ENCODE data around the gene MTA3. TPM values are rescaled to one million over a fixed set of nuclear protein-coding genes. Genes with fewer than 3 reads are reported as not detected.

The MTA3 gene
- total and polyA plus RNA-seq, 2 donors (not counting 3 experiments of a cell fraction or from before 2014, with no cell fraction given): 36.3 to 53.3 TPM

GRCh38 chr2:42673989-42674579 is 105.7 kb downstream of the MTA3 start:
- Histone ChIP-seq H3K36me3 (ENCODE audit: control insufficient read depth in 2 of 2, extremely low read depth in 1 of 2, insufficient read depth in 2 of 2, low read length in 2 of 2) (no peaks in the 10 kb centered on the region), H2AFZ (ENCODE audit: low read depth, low read length) (no peak overlapping the region), H3K9me3 (replicated peaks; ENCODE audit: control insufficient read depth, insufficient read depth, low read length) (no peaks in the 10 kb centered on the region), H3K4me1 (ENCODE audit: control insufficient read depth, extremely low read depth, insufficient read depth, low read length) (no peaks in the 10 kb centered on the region), H3K27me3 (ENCODE audit: control insufficient read depth in 2 of 2, insufficient read depth in 2 of 2, low read length in 2 of 2) (no peaks in the 10 kb centered on the region), H4K20me1 (replicated peaks; ENCODE audit: control insufficient read depth, extremely low read depth, insufficient read depth, low read length) (no peaks in the 10 kb centered on the region), H3K4me3 (replicated peaks in 1 of 3; ENCODE audit: insufficient read depth in 1 of 3, low read depth in 1 of 3, low read length in 3 of 3) (no peak overlapping the region), H3K27ac (ENCODE audit: insufficient read depth, low read depth, low read length) (no peak overlapping the region), H3K4me2 (ENCODE audit: insufficient read depth, low read length) (no peak overlapping the region), H3K79me2 (ENCODE audit: control insufficient read depth, insufficient read depth, low read length) (peaks cover 2% of the 10 kb centered on the region), H3K9me1 (replicated peaks; ENCODE audit: control insufficient read depth, extremely low read depth, insufficient read depth, low read length) (no peaks in the 10 kb centered on the region), H3K9ac (replicated peaks; ENCODE audit: extremely low read depth, insufficient read depth, low read length) (no peak overlapping the region)
- DNase-seq (ENCODE audit: low read depth, low spot score): no peak
- intact Hi-C loops (cut with micrococcal nuclease): no loop called here
- dilution Hi-C loops (cut with MboI; ENCODE audit: extremely low pct_ligation_motif_present, low sequenced_read_pairs): no loop called here
- ChIA-PET POLR2A (interaction anchor here (0.7 kb wide), 1 partner anchor 578 kb away, joined by 4 read pairs; no protein-coding TSS in a partner anchor), CTCF (interaction anchor here (0.6 to 3.3 kb wide), 2 partner anchors 11 to 217 kb away, joined by 3 to 22 read pairs; no protein-coding TSS in a partner anchor)
- TF ChIP-seq GATA2 (IDR thresholded peaks at IDR 0.05; ENCODE audit: insufficient read depth, insufficient read length, low read depth, low read length) (no peak), FOS (IDR thresholded peaks at IDR 0.05; ENCODE audit: borderline replicate concordance, insufficient read depth, low read length) (no peak)
- FAIRE-seq: no peak
- no TSS peak for BruUV-seq (replicated peaks)

- no peak overlapping the region for H3K27ac ChIP-seq (ENCODE audit: insufficient read depth, low read depth, low read length)
- intact Hi-C loops (cut with micrococcal nuclease) (no loop called here), dilution Hi-C loops (cut with MboI; ENCODE audit: extremely low pct_ligation_motif_present, low sequenced_read_pairs) (no loop called here)
- no peaks in the 10 kb centered on the region for H3K27me3 ChIP-seq (ENCODE audit: control insufficient read depth in 2 of 2, insufficient read depth in 2 of 2, low read length in 2 of 2)
- BruUV-seq (replicated peaks): no TSS peak
- no peaks in the 10 kb centered on the region for H3K9me1 ChIP-seq (replicated peaks; ENCODE audit: control insufficient read depth, extremely low read depth, insufficient read depth, low read length)
- peaks cover 2% of the 10 kb centered on the region for H3K79me2 ChIP-seq (ENCODE audit: control insufficient read depth, insufficient read depth, low read length)
- no peaks in the 10 kb centered on the region for H3K9me3 ChIP-seq (replicated peaks; ENCODE audit: control insufficient read depth, insufficient read depth, low read length)
- H3K9ac ChIP-seq (replicated peaks; ENCODE audit: extremely low read depth, insufficient read depth, low read length): no peak overlapping the region
- H4K20me1 ChIP-seq (replicated peaks; ENCODE audit: control insufficient read depth, extremely low read depth, insufficient read depth, low read length): no peaks in the 10 kb centered on the region
- no peak overlapping the region for H3K4me3 ChIP-seq (replicated peaks in 1 of 3; ENCODE audit: insufficient read depth in 1 of 3, low read depth in 1 of 3, low read length in 3 of 3)
- FAIRE-seq (no peak), DNase-seq (ENCODE audit: low read depth, low spot score) (no peak)
- no peaks in the 10 kb centered on the region for H3K4me1 ChIP-seq (ENCODE audit: control insufficient read depth, extremely low read depth, insufficient read depth, low read length)
- POLR2A ChIA-PET: no interaction called here
- CTCF ChIA-PET: interaction anchor here (1.1 to 3.3 kb wide), 2 partner anchors 9 to 12 kb away, joined by 3 to 22 read pairs; no protein-coding TSS in a partner anchor
- H3K4me2 ChIP-seq (ENCODE audit: insufficient read depth, low read length): no peak overlapping the region
- TF ChIP-seq POLR2AphosphoS5 (IDR thresholded peaks at IDR 0.05; ENCODE audit: insufficient read depth, low read depth, low read length) (no peak), MYC (IDR thresholded peaks at IDR 0.05; ENCODE audit: low read depth, low read length) (no peak), GATA2 (IDR thresholded peaks at IDR 0.05; ENCODE audit: insufficient read depth, insufficient read length, low read depth, low read length) (no peak), MAX (IDR thresholded peaks at IDR 0.05; ENCODE audit: insufficient read depth, insufficient read length) (no peak)
- H3K36me3 ChIP-seq (ENCODE audit: control insufficient read depth in 2 of 2, extremely low read depth in 1 of 2, insufficient read depth in 2 of 2, low read length in 2 of 2): no peaks in the 10 kb centered on the region
- no peak overlapping the region for H2AFZ ChIP-seq (ENCODE audit: low read depth, low read length)
Observed at GRCh38 chr2:42675815-42676214, 107.4 kb downstream of the MTA3 start.

Measured in endothelial cell of umbilical vein (primary cell).